ENCODE measurements around the gene TMEM182. TPM values are rescaled to one million over a fixed set of nuclear protein-coding genes. Genes with fewer than 3 reads are reported as not detected.

Gene TMEM182
- total RNA-seq, 4 donors from 2014 or later, result 3.7 to 3.8 TPM; not detected in 2

- intact Hi-C loops (cut with DNase I; ENCODE audit: low total_unique reads) (no loop called here), in situ Hi-C loops (cut with MboI; ENCODE audit: low pct_ligation_motif_present in 1 of 4, low pct_unique_long_range_greater_than_20kb in 1 of 4, low sequenced_read_pairs in 3 of 4) (no loop called here)
- TF ChIP-seq CTCF (IDR thresholded peaks at IDR 0.05) (no peak), EP300 (IDR thresholded peaks at IDR 0.05; ENCODE audit: low read depth) (no peak), POLR2A (IDR thresholded peaks at IDR 0.05) (no peak), POLR2AphosphoS5 (IDR thresholded peaks at IDR 0.05) (no peak)
- no peak for DNase-seq
- WGBS, 2 donors (ENCODE audit: low coverage in 1 of 2), result 90 to 96% methylated on average over 2 of the region's 2 CpGs
- Histone ChIP-seq H3K9me3 (peaks cover 22 to 24% of the 10 kb centered on the region in 2 donors), H3K27me3 (no peaks in the 10 kb centered on the region), H3K36me3 (no peaks in the 10 kb centered on the region), H3K4me1 (no peaks in the 10 kb centered on the region), H3K27ac (no peak overlapping the region), H3K4me3 (no peak overlapping the region)
Measured at GRCh38 chr2:102798181-102798580, 36.4 kb downstream of the TMEM182 start.

- H3K9me3 ChIP-seq, result peaks cover 22 to 24% of the 10 kb centered on the region in 2 donors
- TF ChIP-seq POLR2A (IDR thresholded peaks at IDR 0.05), result no peak
- TF ChIP-seq CTCF (IDR thresholded peaks at IDR 0.05), result no peak
- no peak for TF ChIP-seq EP300 (IDR thresholded peaks at IDR 0.05; ENCODE audit: low read depth)
- no peak for TF ChIP-seq POLR2AphosphoS5 (IDR thresholded peaks at IDR 0.05)
- H3K27me3 ChIP-seq, result no peaks in the 10 kb centered on the region
- 84 to 87% methylated on average over 5 of the region's 5 CpGs for WGBS, 2 donors (ENCODE audit: low coverage in 1 of 2)
- intact Hi-C loops (cut with DNase I; ENCODE audit: low total_unique reads), result no loop called here
- H3K36me3 ChIP-seq, result no peaks in the 10 kb centered on the region
- no peak for DNase-seq
- H3K27ac ChIP-seq, result no peak overlapping the region
- no peak overlapping the region for H3K4me3 ChIP-seq
- H3K4me1 ChIP-seq, result no peaks in the 10 kb centered on the region
- in situ Hi-C loops (cut with MboI; ENCODE audit: low pct_ligation_motif_present in 1 of 4, low pct_unique_long_range_greater_than_20kb in 1 of 4, low sequenced_read_pairs in 3 of 4), result loop anchor here in 2 of 4 donors (10.0 kb wide), 1 partner anchor 46 kb away; no protein-coding TSS in a partner anchor
Measured at GRCh38 chr2:102801098-102801718, 39.4 kb downstream of the TMEM182 start.

- intact Hi-C loops (cut with DNase I; ENCODE audit: low total_unique reads), result no loop called here
- 96% methylated on average over 4 to 11 of the region's 11 CpGs for WGBS, 2 donors (ENCODE audit: low coverage in 1 of 2)
- H3K4me3 ChIP-seq, result no peak overlapping the region
Measured at GRCh38 chr2:102801858-102802699, 40.2 kb downstream of the TMEM182 start.

More at GRCh38 chr2:102801858-102802699, 40.2 kb downstream of the TMEM182 start:
- Histone ChIP-seq H3K4me1 (no peaks in the 10 kb centered on the region), H3K36me3 (no peaks in the 10 kb centered on the region), H3K9me3 (peaks cover 22 to 24% of the 10 kb centered on the region in 2 donors), H3K27me3 (no peaks in the 10 kb centered on the region), H3K27ac (no peak overlapping the region)
- no peak for DNase-seq
- in situ Hi-C loops (cut with MboI; ENCODE audit: low pct_ligation_motif_present in 1 of 4, low pct_unique_long_range_greater_than_20kb in 1 of 4, low sequenced_read_pairs in 3 of 4), result loop anchor here in 2 of 4 donors (10.0 kb wide), 1 partner anchor 47 kb away; no protein-coding TSS in a partner anchor
- TF ChIP-seq CTCF (IDR thresholded peaks at IDR 0.05) (no peak), POLR2A (IDR thresholded peaks at IDR 0.05) (no peak), EP300 (IDR thresholded peaks at IDR 0.05; ENCODE audit: low read depth) (no peak), POLR2AphosphoS5 (IDR thresholded peaks at IDR 0.05) (no peak)
